Right atrium auricular region (tissue), 2 donors: ENCODE data around the gene MCUR1. TPM values are rescaled to one million over a fixed set of nuclear protein-coding genes. Genes with fewer than 3 reads are reported as not detected.
"Not testable (repeated sequence)": the region's sequence is repeated elsewhere in the genome, so short reads cannot be mapped to it uniquely, and the experiment has no call there.

Source experiments
- DNase-seq: peaks from one replicate; pipeline ENCODE4 v3.0.0-alpha.2; 2019; ENCODE audit warnings: low spot score
- H3K27ac ChIP-seq, 2 donors: fragments of 200-600 bp; sonication (generic); 1 replicate in 1 of 2; 2 replicates in 1 of 2; pipeline ENCODE4 v1.5.1; 2016 to 2019
- H3K27me3 ChIP-seq, 2 donors: fragments of 200-600 bp; sonication (generic); one replicate each; pipeline versions ENCODE4 v1.5.1 to v1.6.0; 2017 to 2019
- H3K36me3 ChIP-seq: fragments of 200-600 bp; sonication (generic); one replicate; pipeline ENCODE4 v1.5.1; 2016
- H3K4me1 ChIP-seq, 2 donors: fragments of 200-600 bp; sonication (generic); one replicate each; pipeline versions ENCODE4 v1.5.1 to v1.6.0; 2017 to 2019
- H3K4me3 ChIP-seq, 2 donors: fragments of 200-600 bp; sonication (generic); 1 replicate in 1 of 2; 2 replicates in 1 of 2; pipeline ENCODE4 v1.5.1; 2017 to 2019; ENCODE audit warnings: mild to moderate bottlenecking in 1 of 2, moderate library complexity in 1 of 2
- H3K9me3 ChIP-seq, 2 donors: fragments of 200-600 bp; sonication (generic); one replicate each; pipeline ENCODE4 v1.5.1; 2019
- CTCF ChIP-seq, 2 donors: fragments of 200-600 bp; sonication (generic); IDR thresholded peaks; one replicate each; pipeline ENCODE4 v1.5.1; 2019; ENCODE audit warnings: antibody characterized with exemption in 2 of 2
- total RNA-seq, 2 donors: library from RNA; depleted of rRNA; stranded (reverse); fragments of >200 nt; gene quantifications; one replicate each; pipeline ENCODE4 v1.1.0, GENCODE V29; 2016

Gene MCUR1
- total RNA-seq, 2 donors from 2014 or later, result 11.0 to 11.2 TPM

GRCh38 chr6:13846841-13847240 is 32.5 kb upstream of the MCUR1 start:
- no peak for DNase-seq
- H3K4me1 ChIP-seq, result no peaks in the 10 kb centered on the region

GRCh38 chr6:13841936-13842335 is 27.6 kb upstream of the MCUR1 start:
- Histone ChIP-seq H3K4me3 (no peak overlapping the region), H3K36me3 (no peaks in the 10 kb centered on the region), H3K9me3 (no peaks in the 10 kb centered on the region), H3K27ac (no peak overlapping the region), H3K4me1 (no peaks in the 10 kb centered on the region), H3K27me3 (no peaks in the 10 kb centered on the region)
- TF ChIP-seq CTCF (IDR thresholded peaks at IDR 0.05), result no peak
- DNase-seq, result no peak

More at GRCh38 chr6:13846841-13847240, 32.5 kb upstream of the MCUR1 start:
- Histone ChIP-seq H3K9me3 (no peaks in the 10 kb centered on the region), H3K27ac (no peak overlapping the region), H3K36me3 (no peaks in the 10 kb centered on the region), H3K4me3 (no peak overlapping the region), H3K27me3 (no peaks in the 10 kb centered on the region)
- TF ChIP-seq CTCF (IDR thresholded peaks at IDR 0.05), result no peak

- Histone ChIP-seq H3K9me3 (no peaks in the 10 kb centered on the region), H3K36me3 (no peaks in the 10 kb centered on the region), H3K27ac (no peak overlapping the region), H3K27me3 (no peaks in the 10 kb centered on the region), H3K4me3 (no peak overlapping the region), H3K4me1 (no peaks in the 10 kb centered on the region)
- TF ChIP-seq CTCF (IDR thresholded peaks at IDR 0.05), result no peak
- peak; percentile 5 for DNase-seq
Measured at GRCh38 chr6:13838616-13839015, 24.3 kb upstream of the MCUR1 start.

- Histone ChIP-seq H3K9me3 (no peaks in the 10 kb centered on the region), H3K4me1 (no peaks in the 10 kb centered on the region), H3K27me3 (no peaks in the 10 kb centered on the region), H3K36me3 (no peaks in the 10 kb centered on the region), H3K27ac (no peak overlapping the region), H3K4me3 (no peak overlapping the region)
- DNase-seq, result peak; percentile 5
- no peak for TF ChIP-seq CTCF (IDR thresholded peaks at IDR 0.05)
Measured at GRCh38 chr6:13836170-13836569, 21.8 kb upstream of the MCUR1 start.

GRCh38 chr6:13834790-13835189 is 20.4 kb upstream of the MCUR1 start:
- Histone ChIP-seq H3K4me1 (no peaks in the 10 kb centered on the region), H3K4me3 (no peak overlapping the region)

GRCh38 chr6:13834018-13834417 is 19.7 kb upstream of the MCUR1 start:
- not testable (repeated sequence) for H3K4me3 ChIP-seq, H3K9me3 ChIP-seq, H3K36me3 ChIP-seq, H3K27ac ChIP-seq, H3K4me1 ChIP-seq, DNase-seq, H3K27me3 ChIP-seq

More at GRCh38 chr6:13834790-13835189, 20.4 kb upstream of the MCUR1 start:
- H3K9me3 ChIP-seq, result no peaks in the 10 kb centered on the region
- H3K27me3 ChIP-seq, result no peaks in the 10 kb centered on the region
- DNase-seq, result no peak
- H3K27ac ChIP-seq, result no peak overlapping the region
- no peaks in the 10 kb centered on the region for H3K36me3 ChIP-seq
- no peak for TF ChIP-seq CTCF (IDR thresholded peaks at IDR 0.05)
